DND-41 (cell line): ENCODE measurements around the gene PDE3B.

Experiments used
- ATAC-seq: fragments of 200-7000 bp; cut with Tn5 transposase; 3 replicates; pipeline ENCODE4 v1.9.1; 2021; ENCODE audit warnings: low read depth; ENCODE audit not compliant: insufficient read depth
- DNase-seq: peaks from one replicate; pipeline ENCODE4 v3.0.0-alpha.2; 2020
- H2AFZ ChIP-seq: 2 replicates; pipeline ENCODE4 v1.6.0; 2012; ENCODE audit warnings: low read depth, low read length
- H3K27ac ChIP-seq: 2 replicates; pipeline ENCODE4 v1.5.1; 2012; ENCODE audit warnings: low read length, inconsistent platforms
- H3K27me3 ChIP-seq: fragments of 200-600 bp; sonication (generic); 2 replicates; pipeline ENCODE4 v1.6.0; 2012; ENCODE audit warnings: low read length, mild to moderate bottlenecking, inconsistent platforms; ENCODE audit not compliant: insufficient read depth, poor library complexity
- H3K36me3 ChIP-seq: 2 replicates; pipeline ENCODE4 v1.5.1; 2012; ENCODE audit warnings: low read length, inconsistent platforms; ENCODE audit not compliant: insufficient read depth
- H3K4me1 ChIP-seq: 2 replicates; pipeline ENCODE4 v1.5.1; 2012; ENCODE audit warnings: mild to moderate bottlenecking, low read length; ENCODE audit not compliant: insufficient read depth
- H3K4me2 ChIP-seq: 2 replicates; pipeline ENCODE4 v1.6.0; 2012; ENCODE audit warnings: mild to moderate bottlenecking, moderate library complexity, low read length, inconsistent platforms; ENCODE audit not compliant: insufficient read depth
- H3K4me3 ChIP-seq, 2 experiments: fragments of 200-600 bp in 1 of 2; shearing (Covaris generic) in 1 of 2; 2 replicates each; pipeline ENCODE4 v1.5.1; 2012 to 2016; ENCODE audit warnings: inconsistent platforms in 2 of 2, low read length in 2 of 2, mild to moderate bottlenecking in 2 of 2, low read depth in 1 of 2, moderate library complexity in 1 of 2
- H3K79me2 ChIP-seq: 2 replicates; pipeline ENCODE4 v1.6.0; 2012; ENCODE audit warnings: low read length, inconsistent platforms; ENCODE audit not compliant: insufficient read depth
- H3K9ac ChIP-seq: 2 replicates; pipeline ENCODE4 v1.6.0; 2012; ENCODE audit warnings: low read depth, mild to moderate bottlenecking, inconsistent platforms, low read length, moderate library complexity
- H3K9me3 ChIP-seq: 2 replicates; pipeline ENCODE4 v1.5.1; 2012; ENCODE audit warnings: low read length, moderate library complexity, mild to moderate bottlenecking, inconsistent platforms; ENCODE audit not compliant: insufficient read depth, severe bottlenecking
- H4K20me1 ChIP-seq: 2 replicates; pipeline ENCODE4 v1.6.0; 2012; ENCODE audit warnings: low read length; ENCODE audit not compliant: insufficient read depth
- EZH2 ChIP-seq: IDR thresholded peaks from 3 replicates; pipeline ENCODE4 v1.6.1; 2012; ENCODE audit warnings: borderline replicate concordance, low read depth, mild to moderate bottlenecking, moderate library complexity, low read length, inconsistent platforms; ENCODE audit not compliant: severe bottlenecking
- TF ChIP-seq, protein P1 (sequence below): IDR thresholded peaks from 2 replicates; pipeline ENCODE4 v1.5.1; 2012; ENCODE audit warnings: borderline replicate concordance, low read length, moderate library complexity, mild to moderate bottlenecking; ENCODE audit not compliant: poor library complexity, severe bottlenecking; ENCODE audit errors: extremely low read depth

Gene PDE3B

DNA sequence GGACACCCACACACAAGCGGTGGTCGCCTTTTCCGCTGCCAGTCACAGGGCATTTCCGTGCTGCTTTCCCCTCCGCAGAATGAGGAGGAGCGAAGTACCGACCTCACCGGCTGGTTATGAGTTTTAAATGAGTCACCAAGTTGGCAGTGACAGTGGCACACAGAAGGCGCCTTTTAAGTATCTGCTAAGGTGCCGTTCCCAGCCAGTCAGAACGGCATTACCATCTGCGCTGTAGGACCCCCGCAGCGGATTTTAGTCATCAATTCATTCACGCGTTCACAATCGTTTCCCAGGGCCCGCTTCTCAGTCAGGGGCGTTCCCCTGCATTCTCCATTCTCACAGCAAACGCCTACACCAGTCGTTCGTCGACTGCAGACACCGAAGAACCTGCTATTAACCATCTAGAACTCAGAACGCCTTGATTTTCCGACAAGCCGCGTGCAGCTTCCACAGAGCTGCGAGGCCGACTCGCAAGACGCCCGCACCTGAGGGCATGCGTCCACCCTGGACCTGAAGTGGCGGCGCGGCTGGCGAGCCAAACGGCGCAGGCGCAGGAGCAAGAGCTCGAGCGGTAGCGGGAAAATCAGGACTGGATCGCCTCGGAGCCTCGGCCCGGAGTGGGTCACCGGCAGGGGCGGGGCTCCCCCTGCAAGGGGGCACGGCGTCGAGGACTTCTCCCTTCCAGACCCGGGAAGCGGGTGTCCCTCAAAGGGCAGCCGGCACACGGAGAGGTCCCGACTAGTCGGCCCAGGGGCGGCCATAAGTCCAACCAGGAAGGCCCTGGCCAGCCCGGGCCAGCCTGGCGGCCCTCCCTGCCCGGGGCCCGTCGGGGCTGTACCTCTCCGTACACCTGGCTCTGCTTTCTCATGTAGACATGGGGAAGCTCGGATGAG is 247.8 kb downstream of the PDE3B start:
- ATAC-seq, result peak; percentile 53
- Histone ChIP-seq H3K4me2 (peak overlapping the region; percentile 90), H3K4me1 (peaks cover 54% of the 10 kb centered on the region)

DNA sequence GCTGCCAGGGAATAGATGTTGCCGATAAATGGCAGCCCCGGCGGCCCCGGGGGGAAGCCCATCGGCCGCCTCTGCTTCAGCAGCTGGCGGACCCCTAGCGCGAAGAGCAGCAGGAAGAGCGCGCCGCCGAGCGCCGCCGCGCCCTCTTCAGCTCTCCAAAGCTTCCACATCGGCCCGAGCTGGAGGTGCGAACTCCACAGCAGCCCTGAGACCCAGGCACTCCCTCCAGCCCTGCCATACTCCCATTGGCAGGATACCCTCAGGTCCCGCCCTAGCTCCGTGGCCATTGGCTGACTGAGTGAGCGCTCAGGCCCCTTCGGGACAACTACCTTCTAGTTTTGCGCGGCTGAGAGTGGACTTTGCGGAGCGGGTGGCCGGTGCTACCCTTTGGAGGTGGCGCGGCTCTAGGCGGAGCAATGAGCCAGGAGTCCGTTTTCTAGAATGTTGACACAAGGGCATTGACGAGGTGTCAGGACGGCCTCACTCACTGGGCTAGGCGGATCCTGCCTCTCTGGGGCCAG is 248.5 kb downstream of the PDE3B start, which contains the start of gene CYP2R1:
Gene CYP2R1, minus strand, starts transcription at position 196 of the 521 bp plus-strand sequence. Its CDS starts 26 bp downstream, at position 170.
- no peaks in the 10 kb centered on the region for H3K9me3 ChIP-seq
- H4K20me1 ChIP-seq, result no peaks in the 10 kb centered on the region
- peak within 1 kb of the TSS; percentile 90 for H3K4me2 ChIP-seq
- peak within 1 kb of the TSS; percentile 76 for H3K9ac ChIP-seq
- H3K27ac ChIP-seq, result peak within 1 kb of the TSS; percentile 76
- no peaks in the 10 kb centered on the region for H3K27me3 ChIP-seq
- DNase-seq, result peak; percentile 96
- peak; percentile 96 for ATAC-seq
- TF ChIP-seq EZH2, result no peak
- TF ChIP-seq, protein P1, sequence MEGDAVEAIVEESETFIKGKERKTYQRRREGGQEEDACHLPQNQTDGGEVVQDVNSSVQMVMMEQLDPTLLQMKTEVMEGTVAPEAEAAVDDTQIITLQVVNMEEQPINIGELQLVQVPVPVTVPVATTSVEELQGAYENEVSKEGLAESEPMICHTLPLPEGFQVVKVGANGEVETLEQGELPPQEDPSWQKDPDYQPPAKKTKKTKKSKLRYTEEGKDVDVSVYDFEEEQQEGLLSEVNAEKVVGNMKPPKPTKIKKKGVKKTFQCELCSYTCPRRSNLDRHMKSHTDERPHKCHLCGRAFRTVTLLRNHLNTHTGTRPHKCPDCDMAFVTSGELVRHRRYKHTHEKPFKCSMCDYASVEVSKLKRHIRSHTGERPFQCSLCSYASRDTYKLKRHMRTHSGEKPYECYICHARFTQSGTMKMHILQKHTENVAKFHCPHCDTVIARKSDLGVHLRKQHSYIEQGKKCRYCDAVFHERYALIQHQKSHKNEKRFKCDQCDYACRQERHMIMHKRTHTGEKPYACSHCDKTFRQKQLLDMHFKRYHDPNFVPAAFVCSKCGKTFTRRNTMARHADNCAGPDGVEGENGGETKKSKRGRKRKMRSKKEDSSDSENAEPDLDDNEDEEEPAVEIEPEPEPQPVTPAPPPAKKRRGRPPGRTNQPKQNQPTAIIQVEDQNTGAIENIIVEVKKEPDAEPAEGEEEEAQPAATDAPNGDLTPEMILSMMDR, result peak; percentile 24
- peaks cover 12% of the 10 kb centered on the region for H3K79me2 ChIP-seq
- peak within 1 kb of the TSS; percentile 78 for H2AFZ ChIP-seq
- H3K36me3 ChIP-seq, result no peaks in the 10 kb centered on the region
- H3K4me1 ChIP-seq, result peaks cover 54% of the 10 kb centered on the region
- peak within 1 kb of the TSS; percentile 35 to 68 for H3K4me3 ChIP-seq

More for the DNA sequence above, 247.8 kb downstream of the PDE3B start:
- Histone ChIP-seq H3K9ac (peak overlapping the region; percentile 76), H3K36me3 (no peaks in the 10 kb centered on the region), H3K27ac (peak overlapping the region; percentile 76), H2AFZ (peak overlapping the region; percentile 78), H3K27me3 (no peaks in the 10 kb centered on the region), H3K9me3 (no peaks in the 10 kb centered on the region), H3K79me2 (peaks cover 12% of the 10 kb centered on the region), H4K20me1 (no peaks in the 10 kb centered on the region), H3K4me3 (peak overlapping the region; percentile 35 to 68)
- TF ChIP-seq, protein P1, result peak; percentile 44
- no peak for TF ChIP-seq EZH2
- peak; percentile 88 for DNase-seq

DNA sequence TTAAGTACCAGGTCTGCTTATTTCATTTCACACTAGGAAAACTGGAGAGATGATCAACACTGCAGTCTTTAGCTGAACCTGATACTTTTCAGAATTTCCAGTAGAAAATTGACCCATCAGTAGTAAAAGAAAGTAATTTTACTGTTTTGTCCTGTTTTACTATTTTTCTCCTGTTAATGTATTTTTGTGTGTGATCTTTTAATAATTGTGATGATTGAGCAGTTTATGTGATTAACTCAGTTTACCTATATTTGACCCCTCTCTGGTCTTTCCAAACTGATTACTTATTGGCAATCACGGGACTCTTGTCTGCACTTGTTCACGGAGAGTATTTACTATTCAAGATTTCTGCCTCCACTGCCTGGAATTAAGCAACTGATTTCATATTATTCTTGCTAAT is 249.0 kb downstream of the PDE3B start:
- ATAC-seq (no peak), DNase-seq (no peak)
- peak overlapping the region; percentile 76 for H3K9ac ChIP-seq
- peak overlapping the region; percentile 76 for H3K27ac ChIP-seq
- peak overlapping the region; percentile 35 to 68; a peak in 3 of 4 replicates for H3K4me3 ChIP-seq
- TF ChIP-seq EZH2, result no peak
- TF ChIP-seq, protein P1, result no peak
- peak overlapping the region; percentile 90 for H3K4me2 ChIP-seq
- H4K20me1 ChIP-seq, result no peaks in the 10 kb centered on the region
- H3K79me2 ChIP-seq, result peaks cover 12% of the 10 kb centered on the region
- H3K9me3 ChIP-seq, result no peaks in the 10 kb centered on the region
- H3K36me3 ChIP-seq, result no peaks in the 10 kb centered on the region
- H2AFZ ChIP-seq, result peak overlapping the region; percentile 78
- H3K27me3 ChIP-seq, result no peaks in the 10 kb centered on the region
- H3K4me1 ChIP-seq, result peaks cover 54% of the 10 kb centered on the region
